HepG2 (cell line): ENCODE measurements around the gene HHATL. TPM values are rescaled to one million over a fixed set of nuclear protein-coding genes. Genes with fewer than 3 reads are reported as not detected.

Source experiments
- ATAC-seq: fragments of 200-7000 bp; cut with Tn5 transposase; 3 replicates; pipeline ENCODE4 v1.9.1; 2020; ENCODE audit warnings: mild to moderate bottlenecking, moderate library complexity
- BruUV-seq: library from RNA; stranded (reverse); fragments of 400-500 nt; replicated peaks from 2 replicates; lab custom pipeline; 2021; lab: Mats Ljungman, UMichigan
- CTCF ChIA-PET: fragments of 300-600 bp; formaldehyde crosslinking; extraction: SDS; loops from one replicate; lab custom pipeline; 2021; ENCODE audit warnings: low total read pairs, inconsistent platforms, low intra/inter-chr PET ratio; lab: Yijun Ruan, JAX
- POLR2A ChIA-PET: fragments of 350-600 bp; sonication (Branson Sonifier 250); formaldehyde crosslinking; loops from one replicate; lab custom pipeline; 2020; ENCODE audit warnings: antibody characterized with exemption, inconsistent platforms; lab: Yijun Ruan, JAX
- DNase-seq: peaks from one replicate; pipeline ENCODE4 v3.0.0-alpha.2; 2015; ENCODE audit warnings: low spot score
- FAIRE-seq: peaks from 3 replicates; lab custom pipeline; 2011; peaks lifted over from hg19 to GRCh38; lab: Jason Lieb, UNC
- H2AFZ ChIP-seq: one replicate; pipeline ENCODE4 v1.6.1; 2011; ENCODE audit warnings: low read length, inconsistent platforms
- H3K27ac ChIP-seq: fragments of 300-600 bp; 3 replicates; pipeline ENCODE4 v1.8.0; 2011; ENCODE audit warnings: mixed run types, mild to moderate bottlenecking, mixed read lengths, low read length, inconsistent platforms; ENCODE audit not compliant: insufficient read depth; ENCODE audit errors: extremely low read length
- H3K27me3 ChIP-seq, 2 experiments: fragments of 200-600 bp in 1 of 2; 2 replicates in 1 of 2; 3 replicates in 1 of 2; pipeline versions ENCODE4 v1.6.0 to v1.8.0; 2011; ENCODE audit warnings: low read length in 2 of 2, mild to moderate bottlenecking in 2 of 2, moderate library complexity in 2 of 2, inconsistent platforms in 1 of 2; ENCODE audit not compliant: insufficient read depth in 2 of 2, control insufficient read depth in 1 of 2
- H3K36me3 ChIP-seq, 2 experiments: fragments of 200-600 bp in 1 of 2; replicated peaks in 1 of 2; 2 replicates in 1 of 2; 3 replicates in 1 of 2; pipeline versions ENCODE4 v1.5.1 to v1.8.0; 2011; ENCODE audit warnings: low read length in 2 of 2, inconsistent platforms in 1 of 2; ENCODE audit not compliant: insufficient read depth in 2 of 2, control insufficient read depth in 1 of 2
- H3K4me1 ChIP-seq: 2 replicates; pipeline ENCODE4 v1.5.1; 2012; ENCODE audit warnings: low read length, inconsistent platforms; ENCODE audit not compliant: insufficient read depth
- H3K4me2 ChIP-seq: 2 replicates; pipeline ENCODE4 v1.6.0; 2011; ENCODE audit warnings: low read depth, low read length, inconsistent platforms
- H3K4me3 ChIP-seq, 3 experiments: fragments of 200-600 bp in 1 of 3; sonication (generic), shearing (Covaris generic) in 1 of 3; replicated peaks in 1 of 3; 2 replicates each; pipeline ENCODE4 v1.5.1; 2011 to 2016; ENCODE audit warnings: low read length in 3 of 3, inconsistent platforms in 2 of 3, low read depth in 2 of 3, mild to moderate bottlenecking in 2 of 3, control low read depth in 1 of 3, mixed read lengths in 1 of 3; ENCODE audit not compliant: insufficient read depth in 1 of 3
- H3K79me2 ChIP-seq: one replicate; pipeline ENCODE4 v1.6.1; 2011; ENCODE audit warnings: low read length, inconsistent platforms; ENCODE audit not compliant: insufficient read depth
- H3K9ac ChIP-seq: 2 replicates; pipeline ENCODE4 v1.6.0; 2011; ENCODE audit warnings: mild to moderate bottlenecking, low read depth, low read length, inconsistent platforms; ENCODE audit not compliant: insufficient read depth
- H3K9me3 ChIP-seq: 2 replicates; pipeline ENCODE4 v1.5.1; 2012; ENCODE audit warnings: mild to moderate bottlenecking, low read length
- H4K20me1 ChIP-seq: 2 replicates; pipeline ENCODE4 v1.6.0; 2011; ENCODE audit warnings: inconsistent platforms, mild to moderate bottlenecking, low read length, moderate library complexity; ENCODE audit not compliant: insufficient read depth
- FOXA3 ChIP-seq: IDR thresholded peaks from 2 replicates; pipeline ENCODE4 v1.6.1; 2016; ENCODE audit warnings: missing genetic modification reagents, missing compliant biosample characterization
- FOXJ3 ChIP-seq: sonication (generic); formaldehyde crosslinking; IDR thresholded peaks from 2 replicates; pipeline ENCODE4 v1.4.0; 2020; ENCODE audit warnings: missing genetic modification reagents, mild to moderate bottlenecking, borderline replicate concordance
- GLMP ChIP-seq: sonication (generic); formaldehyde crosslinking; IDR thresholded peaks from 2 replicates; pipeline ENCODE4 v1.9.0; 2021; ENCODE audit warnings: missing genetic modification reagents, mild to moderate bottlenecking, borderline replicate concordance
- KDM5B ChIP-seq: sonication (generic); formaldehyde crosslinking; IDR thresholded peaks from 2 replicates; pipeline ENCODE4 v1.4.0; 2020; ENCODE audit warnings: missing genetic modification reagents, mild to moderate bottlenecking, borderline replicate concordance
- KLF13 ChIP-seq: sonication (generic); formaldehyde crosslinking; IDR thresholded peaks from 2 replicates; pipeline ENCODE4 v1.4.0; 2020; ENCODE audit warnings: mild to moderate bottlenecking, missing genetic modification reagents
- LRRFIP1 ChIP-seq: sonication (generic); formaldehyde crosslinking; conservative IDR thresholded peaks from 2 replicates; pipeline ENCODE4 v1.4.0; 2020; ENCODE audit warnings: missing genetic modification reagents
- MBD4 ChIP-seq: IDR thresholded peaks from 2 replicates; pipeline ENCODE4 v1.6.1; 2012; ENCODE audit warnings: low read length, inconsistent platforms, borderline replicate concordance
- MYNN ChIP-seq: sonication (generic); formaldehyde crosslinking; IDR thresholded peaks from 2 replicates; pipeline ENCODE4 v1.4.0; 2020; ENCODE audit warnings: mild to moderate bottlenecking, low read depth, missing genetic modification reagents
- NR3C1 ChIP-seq: sonication (generic); formaldehyde crosslinking; IDR thresholded peaks from 2 replicates; pipeline ENCODE4 v1.4.0; 2020; ENCODE audit warnings: missing genetic modification reagents
- SP2 ChIP-seq: sonication (generic); formaldehyde crosslinking; IDR thresholded peaks from 2 replicates; pipeline ENCODE4 v1.5.1; 2020; ENCODE audit warnings: mild to moderate bottlenecking, missing genetic modification reagents
- TAF1 ChIP-seq: sonication (generic); formaldehyde crosslinking; IDR thresholded peaks from 2 replicates; pipeline ENCODE4 v1.4.0; 2020; ENCODE audit warnings: missing genetic modification reagents
- ZKSCAN1 ChIP-seq: fragments of 150-350 bp; IDR thresholded peaks from 2 replicates; pipeline ENCODE4 v1.6.1; 2014; ENCODE audit warnings: low read length
- ZNF660 ChIP-seq: sonication (generic); formaldehyde crosslinking; IDR thresholded peaks from 2 replicates; pipeline ENCODE4 v1.5.1; 2020; ENCODE audit warnings: mild to moderate bottlenecking, low read depth, missing genetic modification reagents, borderline replicate concordance
- WGBS: methylation state at CpG from one replicate; pipeline ENCODE4 v1.1.6; 2017; ENCODE audit warnings: low lambda C conversion rate; 5-methylcytosine and 5-hydroxymethylcytosine counted together
- in situ Hi-C: cut with HindIII; loops from 2 replicates; pipeline ENCODE4 v1.10.0; 2017; ENCODE audit warnings: low pct_unique_long_range_greater_than_20kb; ENCODE audit not compliant: extremely low pct_ligation_motif_present
- intact Hi-C: fragments of 100-400 bp; cut with micrococcal nuclease; formaldehyde crosslinking; loops from one replicate; pipeline ENCODE4 v1.10.0; 2022; ENCODE audit not compliant: unreplicated experiment
- polyA plus RNA-seq, 8 experiments: library from polyadenylated mRNA; depleted of rRNA in 3 of 8; stranded (reverse) in 7 of 8; unstranded in 1 of 8; fragments of >200 nt; fragmentation: Illumina TruSeq in 4 of 8; extraction: Trizol in 4 of 8; gene quantifications; 2 replicates each; pipeline versions ENCODE4 v1.2.1 to v1.2.3, GENCODE V29; 2011 to 2016; ENCODE audit warnings: low read depth in 4 of 8, missing spikeins in 1 of 8, mixed read lengths in 1 of 8; ENCODE audit not compliant: insufficient read depth in 1 of 8
- total RNA-seq, 5 experiments: library from RNA; depleted of rRNA; stranded (reverse); fragments of >200 nt; fragmentation: Illumina TruSeq; extraction: Trizol; gene quantifications; 2 replicates each; pipeline ENCODE4 v1.2.3, GENCODE V29; 2016; ENCODE audit warnings: low read depth in 1 of 5
- TF ChIP-seq, protein P1 (sequence below): IDR thresholded peaks from 2 replicates; pipeline ENCODE4 v1.6.1; 2016; ENCODE audit warnings: missing genetic modification reagents, missing compliant biosample characterization
- TF ChIP-seq, protein P2 (sequence below): sonication (generic); formaldehyde crosslinking; IDR thresholded peaks from 2 replicates; pipeline ENCODE4 v1.5.1; 2020; ENCODE audit warnings: missing genetic modification reagents, mild to moderate bottlenecking, borderline replicate concordance

The HHATL gene
- total and polyA plus RNA-seq, 2 of the 13 experiments (the other 11 are each of a cell fraction or from before 2014, with no cell fraction given), result 0.26 TPM; not detected in 1

GRCh38 chr3:42685363-42685881 lies 17.2 kb downstream of the HHATL start, which contains the start of gene KLHL40:
Gene KLHL40 (plus strand): TSS chr3:42685537. CDS start chr3:42685619, 82 bp downstream.
- Histone ChIP-seq H3K4me1 (peaks cover 5% of the 10 kb centered on the region; the same call in 1 of the 2 replicates), H3K9ac (no peak within 1 kb of the TSS), H3K9me3 (no peaks in the 10 kb centered on the region), H3K4me2 (no peak within 1 kb of the TSS), H3K36me3 (no peaks in the 10 kb centered on the region), H3K4me3 (no peak within 1 kb of the TSS), H3K79me2 (no peaks in the 10 kb centered on the region), H2AFZ (no peak within 1 kb of the TSS), H4K20me1 (no peaks in the 10 kb centered on the region), H3K27me3 (peaks cover 3 to 45% of the 10 kb centered on the region in 2 experiments; a peak in 4 of 5 replicates)
- intact Hi-C loops (no loop called here), in situ Hi-C loops (no loop called here)
- FAIRE-seq (no peak), DNase-seq (no peak), ATAC-seq (no peak)
- BruUV-seq, result no TSS peak
- CTCF ChIA-PET, result no interaction called here
- WGBS, result 45% methylated on average over 10 of the region's 34 CpGs
- TF ChIP-seq FOXJ3 (CRISPR knock-in tag) (no peak), KLF13 (no peak), NR3C1 (CRISPR knock-in tag) (no peak), TAF1 (CRISPR knock-in tag) (no peak), LRRFIP1 (CRISPR knock-in tag) (no peak), MYNN (CRISPR knock-in tag) (no peak), SP2 (CRISPR knock-in tag) (no peak), KDM5B (no peak), ZKSCAN1 (no peak), FOXA3 (no peak), MBD4 (no peak), GLMP (no peak), ZNF660 (CRISPR knock-in tag) (no peak)
- TF ChIP-seq, protein P1, sequence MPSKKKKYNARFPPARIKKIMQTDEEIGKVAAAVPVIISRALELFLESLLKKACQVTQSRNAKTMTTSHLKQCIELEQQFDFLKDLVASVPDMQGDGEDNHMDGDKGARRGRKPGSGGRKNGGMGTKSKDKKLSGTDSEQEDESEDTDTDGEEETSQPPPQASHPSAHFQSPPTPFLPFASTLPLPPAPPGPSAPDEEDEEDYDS, result no peak
- TF ChIP-seq, protein P2, sequence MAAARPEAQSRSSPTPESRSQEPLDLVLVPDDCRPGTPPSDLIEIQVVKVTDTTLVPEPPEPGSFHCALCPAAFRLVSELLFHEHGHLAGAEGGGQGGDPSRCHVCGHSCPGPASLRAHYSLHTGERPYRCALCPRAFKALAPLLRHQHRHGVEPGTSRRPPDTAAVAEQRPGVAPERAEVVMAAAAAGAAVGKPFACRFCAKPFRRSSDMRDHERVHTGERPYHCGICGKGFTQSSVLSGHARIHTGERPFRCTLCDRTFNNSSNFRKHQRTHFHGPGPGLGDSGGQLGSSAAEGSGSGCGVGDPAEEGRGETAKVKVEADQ, result no peak
- TF ChIP-seq, all 625 proteins: peak for 0
- no peak within 1 kb of the TSS for H3K27ac ChIP-seq
- POLR2A ChIA-PET, result no interaction called here
